Measurements from ENCODE around the gene PRLHR.

GRCh38 chr10:118546479-118546878 is 49.0 kb downstream of the PRLHR start:
- no peak for TF ChIP-seq CTCF (IDR thresholded peaks at IDR 0.05; ENCODE audit: low read depth, low read length)
- TF ChIP-seq EZH2phosphoT487 (IDR thresholded peaks at IDR 0.05; ENCODE audit: low read depth), result no peak
